HCT116 (cell line): ENCODE measurements around the gene PITHD1. TPM values are rescaled to one million over a fixed set of nuclear protein-coding genes. Genes with fewer than 3 reads are reported as not detected.
"Not testable (repeated sequence)": the region's sequence is repeated elsewhere in the genome, so short reads cannot be mapped to it uniquely, and the experiment has no call there.

ENCODE experiments used
- ATAC-seq: fragments of 200-7000 bp; cut with Tn5 transposase; 2 replicates; pipeline ENCODE4 v1.9.1; 2020; ENCODE audit warnings: mild to moderate bottlenecking, moderate library complexity
- BruUV-seq: library from RNA; stranded (reverse); fragments of 400-500 nt; replicated peaks from 2 replicates; lab custom pipeline; 2021; lab: Mats Ljungman, UMichigan
- CTCF ChIA-PET: fragments of 300-600 bp; sonication (Branson Sonifier 250); formaldehyde crosslinking; loops from one replicate; lab custom pipeline; 2021; ENCODE audit warnings: antibody characterized with exemption; lab: Charles Lee
- POLR2A ChIA-PET: fragments of 300-600, 350-600 bp; sonication (Branson Sonifier 250); formaldehyde crosslinking; loops from one replicate; lab custom pipeline; 2021; ENCODE audit warnings: antibody characterized with exemption; lab: Charles Lee
- RAD21 ChIA-PET, 2 experiments: fragments of 300-600 bp; sonication (Branson Sonifier 250); formaldehyde crosslinking; loops; one replicate each; lab custom pipeline; 2023; ENCODE audit warnings: low total read pairs in 2 of 2; ENCODE audit not compliant: uncharacterized antibody in 2 of 2, unreplicated experiment in 2 of 2, low non-redundant PET in 1 of 2; lab: Charles Lee
- DNase-seq: peaks from one replicate; pipeline ENCODE4 v3.0.0-alpha.2; 2010; ENCODE audit warnings: low read depth, low spot score
- H2AFZ ChIP-seq: fragments of 200-600 bp; shearing (Covaris generic), sonication (generic); 2 replicates; pipeline ENCODE4 v1.6.1; 2017; ENCODE audit warnings: low read depth, mixed run types, mixed read lengths, antibody characterized with exemption, low read length; ENCODE audit not compliant: poor library complexity, severe bottlenecking
- H3K27ac ChIP-seq: 2 replicates; pipeline ENCODE4 v1.5.1; 2012; ENCODE audit warnings: low read depth, low read length
- H3K27me3 ChIP-seq: fragments of 200-600 bp; sonication (generic); 2 replicates; pipeline ENCODE4 v1.6.1; 2016; ENCODE audit warnings: mixed run types, low read length, mixed read lengths; ENCODE audit not compliant: insufficient read depth
- H3K36me3 ChIP-seq, 2 experiments: fragments of 200-500 bp in 1 of 2; fragments of 200-600 bp in 1 of 2; sonication (Bioruptor generic) in 1 of 2; sonication (generic) in 1 of 2; 2 replicates each; pipeline versions ENCODE4 v1.5.1 to v1.6.1; 2014 to 2016; ENCODE audit warnings: low read length in 2 of 2, inconsistent platforms in 1 of 2, mixed read lengths in 1 of 2, mixed run types in 1 of 2; ENCODE audit not compliant: insufficient read depth in 2 of 2, control insufficient read depth in 1 of 2
- H3K4me1 ChIP-seq, 2 experiments: fragments of 200-600 bp in 1 of 2; sonication (generic) in 1 of 2; 2 replicates each; pipeline versions ENCODE4 v1.5.1 to v1.6.1; 2012 to 2017; ENCODE audit warnings: low read length in 2 of 2, inconsistent platforms in 1 of 2, mild to moderate bottlenecking in 1 of 2, mixed read lengths in 1 of 2, mixed run types in 1 of 2, moderate library complexity in 1 of 2; ENCODE audit not compliant: insufficient read depth in 2 of 2, control insufficient read depth in 1 of 2
- H3K4me2 ChIP-seq: fragments of 200-600 bp; sonication (generic); 2 replicates; pipeline ENCODE4 v1.6.1; 2017; ENCODE audit warnings: mixed run types, low read length, mixed read lengths
- H3K4me3 ChIP-seq, 2 experiments: fragments of 200-600 bp in 1 of 2; sonication (generic) in 1 of 2; replicated peaks in 1 of 2; 2 replicates each; pipeline ENCODE4 v1.5.1; 2011 to 2016; ENCODE audit warnings: low read length in 2 of 2, control low read depth in 1 of 2, low read depth in 1 of 2, mild to moderate bottlenecking in 1 of 2, mixed read lengths in 1 of 2, mixed run types in 1 of 2
- H3K79me2 ChIP-seq: fragments of 200-600 bp; sonication (generic); 2 replicates; pipeline ENCODE4 v1.6.1; 2017; ENCODE audit warnings: mild to moderate bottlenecking, mixed run types, low read length, moderate library complexity, mixed read lengths; ENCODE audit not compliant: insufficient read depth
- H3K9ac ChIP-seq: fragments of 200-600 bp; sonication (generic); 2 replicates; pipeline ENCODE4 v1.6.1; 2016; ENCODE audit warnings: low read length, mixed read lengths
- H3K9me2 ChIP-seq: fragments of 200-600 bp; sonication (generic), shearing (Covaris generic); 2 replicates; pipeline ENCODE4 v1.6.1; 2017; ENCODE audit warnings: mixed run types, mild to moderate bottlenecking, moderate library complexity; ENCODE audit not compliant: insufficient read depth
- H3K9me3 ChIP-seq, 2 experiments: fragments of 200-500 bp in 1 of 2; fragments of 200-600 bp in 1 of 2; sonication (Bioruptor generic) in 1 of 2; sonication (generic) in 1 of 2; 2 replicates each; pipeline ENCODE4 v1.6.1; 2014 to 2017; ENCODE audit warnings: low read length in 2 of 2, mixed read lengths in 2 of 2, inconsistent platforms in 1 of 2, low read depth in 1 of 2, mild to moderate bottlenecking in 1 of 2, mixed run types in 1 of 2, moderate library complexity in 1 of 2; ENCODE audit not compliant: control insufficient read depth in 1 of 2, insufficient read depth in 1 of 2
- H4K20me1 ChIP-seq: fragments of 200-600 bp; sonication (generic), shearing (Covaris generic); 2 replicates; pipeline ENCODE4 v1.6.1; 2017; ENCODE audit warnings: mixed run types, mild to moderate bottlenecking, moderate library complexity; ENCODE audit not compliant: insufficient read depth
- ELF1 ChIP-seq: IDR thresholded peaks from 2 replicates; pipeline ENCODE4 v1.6.1; 2012; ENCODE audit warnings: low read depth, borderline replicate concordance
- EZH2 ChIP-seq: fragments of 200-600 bp; sonication (generic); IDR thresholded peaks from 2 replicates; pipeline ENCODE4 v1.6.1; 2017; ENCODE audit warnings: antibody characterized with exemption, mixed run types
- JUND ChIP-seq: IDR thresholded peaks from 2 replicates; pipeline ENCODE4 v1.6.1; 2012
- MAX ChIP-seq: IDR thresholded peaks from 2 replicates; pipeline ENCODE4 v1.6.1; 2012
- POLR2A ChIP-seq: IDR thresholded peaks from 2 replicates; pipeline ENCODE4 v1.7.0; 2011; ENCODE audit warnings: borderline replicate concordance; ENCODE audit not compliant: insufficient read depth, insufficient read length; ENCODE audit errors: extremely low read depth
- SIN3A ChIP-seq: IDR thresholded peaks from 2 replicates; pipeline ENCODE4 v1.6.1; 2012; ENCODE audit warnings: low read depth
- SRF ChIP-seq: IDR thresholded peaks from 2 replicates; pipeline ENCODE4 v1.6.1; 2012; ENCODE audit warnings: low read depth
- ZNF274 ChIP-seq: fragments of 200-500 bp; sonication (Bioruptor generic); IDR thresholded peaks from 2 replicates; pipeline ENCODE4 v1.6.1; 2014; ENCODE audit warnings: mild to moderate bottlenecking, low read depth, low read length, inconsistent platforms
- intact Hi-C: fragments of 100-400 bp; cut with micrococcal nuclease; formaldehyde crosslinking; loops from 2 replicates; pipeline ENCODE4 v1.10.0; 2022
- total RNA-seq: library from RNA; stranded (reverse); gene quantifications from one replicate; pipeline ENCODE4 v1.2.1, GENCODE V29; 2021; ENCODE audit not compliant: unreplicated experiment
- TF ChIP-seq, protein P1 (sequence below): IDR thresholded peaks from 2 replicates; pipeline ENCODE4 v1.6.1; 2012

The PITHD1 gene
- total RNA-seq, 1 experiment from 2014 or later: 57.2 TPM

DNA sequence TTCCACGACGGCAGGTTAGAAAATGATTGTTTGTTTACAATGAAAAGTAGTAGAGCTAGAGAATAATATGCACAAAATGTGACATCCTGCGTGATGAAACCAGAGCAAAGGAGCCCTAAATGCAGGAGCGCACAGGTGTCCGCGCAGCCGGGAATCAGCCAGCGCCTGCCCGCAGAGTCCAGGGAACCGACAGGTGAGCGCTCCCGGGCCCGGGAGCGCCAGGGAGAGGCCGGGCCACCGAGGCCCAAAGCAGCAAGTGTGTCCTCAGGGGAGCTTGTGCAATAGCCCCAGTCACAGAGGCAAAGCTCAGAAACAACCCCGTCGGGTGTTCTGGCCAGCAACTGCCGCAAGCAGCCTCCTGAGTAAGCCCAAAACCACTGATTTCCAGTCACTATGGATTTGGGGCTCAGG, 23.1 kb downstream of the PITHD1 start (continued):
- no peak for TF ChIP-seq POLR2A
- TF ChIP-seq SIN3A: no peak
- TF ChIP-seq ELF1: no peak
- no peak for TF ChIP-seq EZH2
- TF ChIP-seq MAX: no peak
- TF ChIP-seq, protein P1, sequence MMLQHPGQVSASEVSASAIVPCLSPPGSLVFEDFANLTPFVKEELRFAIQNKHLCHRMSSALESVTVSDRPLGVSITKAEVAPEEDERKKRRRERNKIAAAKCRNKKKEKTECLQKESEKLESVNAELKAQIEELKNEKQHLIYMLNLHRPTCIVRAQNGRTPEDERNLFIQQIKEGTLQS: no peak
- no peak for TF ChIP-seq SRF

DNA sequence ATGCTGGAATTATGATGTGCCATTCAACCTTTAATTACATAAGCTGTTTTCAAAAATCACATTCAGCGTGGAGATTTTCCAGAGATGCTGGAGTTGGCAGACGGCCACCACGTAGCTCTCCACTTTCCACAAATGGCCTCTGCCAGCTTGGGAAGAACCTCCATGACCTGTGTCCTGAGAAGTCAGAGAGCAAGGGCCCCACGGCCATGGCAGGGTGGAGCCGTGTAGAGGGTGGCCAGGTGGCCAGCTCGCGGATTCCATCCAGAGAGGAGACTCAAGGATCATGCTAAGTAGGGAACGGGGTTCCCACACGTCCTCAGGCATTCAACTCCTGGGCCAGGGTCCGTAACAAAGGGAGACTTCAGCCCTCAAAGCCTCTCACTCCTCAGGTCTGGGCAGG, 23.7 kb downstream of the PITHD1 start:
- no TSS peak for BruUV-seq
- Histone ChIP-seq H4K20me1 (no peaks in the 10 kb centered on the region), H2AFZ (no peak overlapping the region), H3K9ac (peak overlapping the region; percentile 87; the same call in 1 of the 2 replicates), H3K27me3 (no peaks in the 10 kb centered on the region), H3K9me3 (no peaks in the 10 kb centered on the region), H3K9me2 (no peaks in the 10 kb centered on the region), H3K4me3 (peak overlapping the region in 1 of 2 experiments; percentile 94; a peak in 2 of 4 replicates), H3K4me2 (peak overlapping the region; percentile 92), H3K79me2 (peaks cover 18% of the 10 kb centered on the region; the same call in 1 of the 2 replicates), H3K27ac (no peak overlapping the region), H3K4me1 (peaks cover 10 to 31% of the 10 kb centered on the region in 2 experiments), H3K36me3 (peaks cover 8 to 12% of the 10 kb centered on the region in 2 experiments; a peak in 3 of 4 replicates)
- ATAC-seq (no peak), DNase-seq (no peak)
- RAD21 ChIA-PET: no interaction called here
- POLR2A ChIA-PET: interaction anchor here (0.5 to 1.7 kb wide), 3 partner anchors 21 to 245 kb away, joined by 3 to 4 read pairs (median 3); partner anchors contain the start of gene HMGCL
- intact Hi-C loops: no loop called here
- TF ChIP-seq JUND (no peak), ZNF274 (no peak)
- CTCF ChIA-PET: interaction anchor here (2.6 kb wide), 1 partner anchor 9 kb away, joined by 15 read pairs; no protein-coding TSS in a partner anchor

- H3K4me2 ChIP-seq, BruUV-seq, H3K9me2 ChIP-seq, H3K27me3 ChIP-seq, H2AFZ ChIP-seq, H3K9ac ChIP-seq, H3K9me3 ChIP-seq, DNase-seq, ATAC-seq, intact Hi-C loops, H3K36me3 ChIP-seq, H4K20me1 ChIP-seq, POLR2A ChIA-PET, H3K27ac ChIP-seq, H3K4me3 ChIP-seq, RAD21 ChIA-PET: not testable (repeated sequence)
- CTCF ChIA-PET: interaction anchor here (1.3 to 2.6 kb wide), 2 partner anchors 8 to 114 kb away, joined by 3 to 15 read pairs; no protein-coding TSS in a partner anchor
- Histone ChIP-seq H3K4me1 (peaks cover 10 to 24% of the 10 kb centered on the region in 2 experiments), H3K79me2 (peaks cover 15% of the 10 kb centered on the region; the same call in 1 of the 2 replicates)
These were observed 24.7 kb downstream of the PITHD1 start for GRCh38 chr1:23802809-23803342.
